NCI-H748 (cell line): Measurements from ENCODE around the gene FASTKD1.
A peak's percentile ranks its signal among the peaks of the same experiment; 100 is the strongest.

Source experiments
- DNase-seq: peaks from one replicate; lab custom pipeline; 2025; ENCODE audit not compliant: unreplicated experiment; lab: John Stamatoyannopoulos, UW

FASTKD1 gene

DNA sequence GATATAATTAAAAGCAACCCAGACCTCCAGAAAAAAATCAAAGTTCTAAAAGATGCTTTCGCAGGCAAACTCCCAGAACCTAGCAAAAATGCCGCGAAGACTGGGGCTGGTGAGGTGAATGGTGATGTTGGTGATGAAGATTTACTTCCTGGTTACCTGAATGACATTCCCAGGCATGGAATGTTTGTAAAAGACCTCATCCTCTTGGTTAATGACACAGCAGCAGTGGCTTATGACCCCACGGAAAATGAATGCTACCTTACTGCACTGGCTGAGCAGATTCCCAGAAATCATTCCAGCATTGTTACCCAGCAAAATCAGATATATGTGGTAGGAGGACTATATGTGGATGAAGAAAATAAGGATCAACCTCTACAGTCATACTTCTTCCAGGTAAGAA, 63.2 kb downstream of the FASTKD1 start:
- DNase-seq: no peak

DNA sequence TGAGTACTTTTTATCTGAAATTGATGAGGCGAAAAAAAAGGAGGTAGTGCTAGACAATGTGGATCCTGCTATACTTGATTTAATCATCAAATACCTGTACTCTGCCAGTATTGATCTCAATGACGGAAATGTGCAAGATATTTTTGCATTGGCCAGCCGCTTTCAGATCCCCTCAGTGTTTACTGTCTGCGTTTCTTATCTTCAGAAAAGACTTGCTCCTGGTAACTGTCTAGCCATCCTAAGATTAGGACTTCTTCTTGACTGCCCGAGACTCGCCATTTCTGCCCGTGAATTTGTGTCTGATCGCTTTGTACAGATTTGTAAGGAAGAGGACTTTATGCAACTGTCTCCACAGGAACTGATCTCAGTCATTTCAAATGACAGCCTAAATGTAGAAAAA, 63.7 kb downstream of the FASTKD1 start:
- DNase-seq: no peak

DNA sequence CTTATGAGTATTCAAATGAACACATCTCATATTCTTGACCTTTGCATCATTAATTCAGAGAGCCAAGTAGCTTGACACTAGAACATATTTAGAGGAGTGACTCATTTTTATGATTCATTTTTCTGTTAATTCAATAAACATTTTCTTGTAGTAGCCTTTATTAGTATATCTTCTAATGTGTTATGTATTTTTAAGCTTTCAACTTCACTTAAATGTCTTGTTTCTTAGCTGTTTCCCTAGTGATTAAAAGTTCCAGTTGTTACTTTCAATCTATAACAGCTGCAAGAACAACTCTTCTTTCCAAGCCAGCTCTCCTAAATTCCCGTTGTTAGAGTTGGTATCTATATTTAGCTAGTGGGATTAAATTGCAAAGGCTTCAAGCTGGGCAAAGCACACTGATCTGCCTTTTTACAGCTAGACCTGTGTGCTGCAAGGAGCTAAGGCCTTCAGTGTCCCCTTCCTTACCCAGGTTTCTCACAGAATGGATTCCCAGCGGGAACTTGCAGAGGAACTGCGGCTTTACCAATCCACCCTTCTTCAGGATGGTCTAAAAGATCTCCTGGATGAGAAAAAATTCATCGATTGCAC, 64.3 kb downstream of the FASTKD1 start, which contains the start of gene KLHL41:
Gene KLHL41 (plus strand): TSS at position 405 of the 588 bp plus-strand sequence. CDS start 77 bp downstream, at position 482.
- DNase-seq: no peak

DNA sequence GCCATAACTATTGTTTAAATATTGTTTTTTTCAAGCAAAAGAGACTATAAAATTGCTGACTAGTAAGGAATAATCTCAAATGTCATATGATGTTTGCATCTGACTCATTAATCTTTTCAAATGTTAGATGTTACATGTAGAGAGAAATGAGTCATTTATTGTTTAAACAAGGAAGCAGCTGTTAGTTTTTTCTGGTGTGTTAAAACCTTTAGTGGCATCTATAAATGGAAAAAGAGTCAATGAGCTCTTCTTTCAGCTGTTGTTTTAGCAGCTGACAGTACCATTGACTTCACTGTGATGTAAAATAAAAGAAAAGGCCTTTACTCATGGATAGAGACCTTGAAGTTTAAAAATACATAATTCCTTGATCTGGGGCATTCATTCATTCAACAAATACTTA, 66.0 kb downstream of the FASTKD1 start:
- DNase-seq: peak; percentile 71

DNA sequence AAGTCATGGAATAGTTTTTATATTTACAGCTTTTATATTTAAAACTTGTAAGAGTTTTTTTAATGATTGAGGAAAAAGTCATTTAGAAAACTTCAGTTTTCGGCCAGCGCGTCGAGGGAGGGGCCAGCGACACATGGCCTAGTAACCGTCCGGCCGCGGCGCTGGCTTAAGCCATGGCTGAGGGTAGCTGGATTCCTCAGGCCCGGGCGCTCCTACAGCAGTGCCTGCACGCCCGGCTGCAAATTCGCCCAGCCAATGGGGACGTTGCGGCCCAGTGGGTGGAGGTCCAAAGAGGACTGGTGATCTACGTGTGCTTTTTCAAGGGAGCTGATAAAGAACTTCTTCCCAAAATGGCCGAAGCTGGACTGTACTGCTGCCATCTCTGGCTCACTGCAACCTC, 69.0 kb downstream of the FASTKD1 start:
- no peak for DNase-seq

DNA sequence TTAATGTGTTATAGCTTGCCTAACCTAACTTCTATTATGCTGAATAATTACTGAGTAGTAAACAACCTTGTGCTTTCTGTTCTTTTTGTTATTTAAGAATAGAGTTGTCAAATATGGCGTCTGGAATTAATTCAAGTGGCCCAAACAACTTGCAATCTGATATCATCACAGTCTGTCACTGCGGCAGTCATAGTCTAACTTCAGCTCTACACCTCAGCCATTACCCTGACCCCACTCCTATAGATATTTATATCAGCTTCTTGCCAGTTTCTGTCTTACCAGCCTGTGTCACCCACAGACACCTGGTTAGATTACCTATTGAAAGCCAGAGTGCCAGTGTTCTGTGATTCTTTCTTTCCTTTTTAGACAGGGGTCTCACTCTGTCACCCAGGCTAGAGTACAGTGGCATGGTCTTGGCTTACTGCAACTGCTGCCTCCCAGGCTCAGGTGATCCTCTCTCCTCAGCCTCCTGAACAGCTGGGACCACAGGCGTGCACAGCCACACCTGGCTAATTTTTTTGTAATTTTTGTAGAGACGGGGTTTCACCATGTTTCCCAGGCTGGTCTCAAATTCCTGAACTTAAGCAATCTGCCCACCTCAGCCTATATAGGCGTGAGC, 78.2 kb downstream of the FASTKD1 start:
- no peak for DNase-seq

DNA sequence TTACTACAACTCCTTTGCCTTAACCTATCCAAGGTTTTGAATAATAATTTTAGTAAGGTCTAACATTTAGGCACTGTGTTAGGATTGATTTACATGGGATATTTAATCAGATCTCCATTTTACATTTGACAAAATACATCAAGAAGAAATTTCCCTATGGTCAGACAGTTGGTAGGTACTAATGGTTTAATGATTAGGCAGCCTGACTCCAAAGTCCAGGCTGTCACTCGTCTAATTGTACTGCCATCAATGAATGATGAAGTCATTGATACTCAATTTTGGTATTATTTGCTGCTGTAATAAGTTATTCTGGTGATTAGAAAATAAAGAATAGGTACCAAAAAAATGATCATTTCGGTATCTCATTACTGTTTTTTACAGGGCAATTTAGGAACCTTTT, 80.3 kb downstream of the FASTKD1 start:
- no peak for DNase-seq

DNA sequence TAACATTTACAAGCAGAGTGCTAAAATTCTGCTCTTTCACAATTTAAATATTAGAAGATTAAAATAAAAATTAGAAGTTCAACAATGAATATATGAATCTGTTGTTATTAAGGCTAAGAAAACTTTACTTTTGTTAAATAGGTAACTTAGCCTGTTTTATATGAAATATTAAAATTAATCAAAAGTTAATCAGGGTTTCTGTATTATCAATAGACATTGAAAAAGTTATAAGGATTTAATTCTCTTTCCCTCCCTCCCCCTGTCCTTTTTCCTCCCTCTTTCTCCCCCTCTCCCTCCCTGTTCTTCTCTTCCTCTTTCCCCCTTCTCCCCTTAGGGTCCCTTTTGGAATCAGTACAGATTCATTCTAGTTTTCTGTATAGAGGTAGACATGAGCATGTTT, 82.3 kb downstream of the FASTKD1 start:
- DNase-seq: no peak

DNA sequence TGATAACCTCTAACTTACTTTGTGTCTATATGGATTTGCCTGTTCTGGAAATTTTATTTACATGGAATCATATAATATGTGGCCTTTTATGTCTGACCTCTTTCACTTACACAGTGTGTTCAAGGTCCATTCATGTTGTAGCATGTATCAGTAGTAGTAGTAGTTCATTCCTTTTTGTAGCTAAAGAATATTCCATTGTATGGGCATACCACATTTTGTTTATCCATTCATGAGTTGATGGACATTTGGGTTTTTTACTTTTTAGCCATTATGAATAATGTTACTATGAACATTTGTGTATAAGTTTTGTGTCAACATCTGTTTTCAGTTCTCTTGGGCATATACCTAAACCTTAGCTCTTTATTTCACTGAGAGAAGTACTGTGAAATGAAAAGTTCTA, 82.8 kb downstream of the FASTKD1 start:
- DNase-seq: no peak

DNA sequence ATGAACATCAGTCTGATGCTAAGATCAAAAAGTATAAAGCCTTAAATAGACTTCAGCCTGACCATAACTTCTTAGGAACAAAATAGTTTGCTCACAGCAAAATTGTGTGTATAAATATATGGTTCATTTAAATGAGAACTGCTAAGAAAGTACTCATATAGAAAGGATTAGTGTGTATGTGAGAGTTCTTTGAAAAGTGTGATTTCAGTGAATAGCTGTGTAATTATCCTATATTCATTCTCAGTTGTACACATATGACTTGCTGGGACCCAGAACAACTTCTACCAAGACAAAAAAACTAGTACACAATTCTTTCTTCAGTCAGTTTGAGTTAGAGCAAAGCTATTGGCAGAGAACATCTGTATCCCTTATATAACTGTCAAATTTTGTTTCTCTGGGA, 87.2 kb downstream of the FASTKD1 start:
- DNase-seq: no peak

DNA sequence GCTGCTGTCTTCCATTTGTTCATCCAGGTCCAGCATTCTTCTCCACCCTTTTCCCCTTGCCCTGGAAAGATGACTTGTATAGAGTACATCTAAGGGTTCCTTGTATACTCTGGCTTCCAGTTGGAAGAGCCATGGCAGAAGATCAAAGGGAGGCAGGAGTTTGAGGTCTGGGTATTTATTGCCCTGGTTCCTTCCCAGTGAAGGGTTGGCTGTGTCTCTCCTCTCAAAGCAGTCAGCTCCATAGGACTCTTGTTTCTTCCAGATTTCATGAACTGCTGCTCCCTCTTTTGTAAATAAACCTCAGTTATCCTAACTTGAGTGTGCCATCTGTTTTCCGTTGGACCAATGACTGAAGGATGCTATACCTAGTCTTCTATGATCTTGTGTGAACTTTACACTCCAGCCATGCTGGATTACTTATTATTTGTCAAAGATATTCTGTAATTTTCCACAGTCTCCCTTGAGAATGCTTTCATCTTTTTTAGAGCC, 88.0 kb downstream of the FASTKD1 start:
- DNase-seq: no peak

DNA sequence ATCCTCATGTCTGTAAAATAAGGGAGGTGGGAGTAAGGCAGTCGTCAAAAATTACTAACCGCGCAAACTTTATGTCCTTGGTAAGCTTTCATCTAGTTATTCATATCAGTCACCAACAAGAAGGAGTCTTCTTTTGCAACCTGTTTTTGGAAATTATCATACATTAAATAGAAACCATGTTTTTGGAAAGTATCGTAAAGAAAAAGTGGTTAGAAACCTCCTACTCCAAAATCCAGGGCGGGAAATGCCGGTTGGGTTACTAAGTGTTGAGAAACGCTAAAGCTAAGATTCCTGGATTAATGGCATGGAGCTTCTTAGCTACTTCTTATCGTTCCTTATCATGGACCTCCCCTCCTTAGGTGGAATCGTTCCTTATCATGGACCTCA, 93.6 kb downstream of the FASTKD1 start:
- no peak for DNase-seq
